Measurements from ENCODE around the gene TMEM100. TPM values are rescaled to one million over a fixed set of nuclear protein-coding genes. Genes with fewer than 3 reads are reported as not detected.

The TMEM100 gene
- total and polyA plus RNA-seq, 8 donors = 0.39 to 4.1 (median 1.9) TPM

GRCh38 chr17:55691666-55692065, 31.0 kb downstream of the TMEM100 start:
- Histone ChIP-seq H3K4me1 (no peaks in the 10 kb centered on the region), H3K27ac (no peak overlapping the region)

DNA sequence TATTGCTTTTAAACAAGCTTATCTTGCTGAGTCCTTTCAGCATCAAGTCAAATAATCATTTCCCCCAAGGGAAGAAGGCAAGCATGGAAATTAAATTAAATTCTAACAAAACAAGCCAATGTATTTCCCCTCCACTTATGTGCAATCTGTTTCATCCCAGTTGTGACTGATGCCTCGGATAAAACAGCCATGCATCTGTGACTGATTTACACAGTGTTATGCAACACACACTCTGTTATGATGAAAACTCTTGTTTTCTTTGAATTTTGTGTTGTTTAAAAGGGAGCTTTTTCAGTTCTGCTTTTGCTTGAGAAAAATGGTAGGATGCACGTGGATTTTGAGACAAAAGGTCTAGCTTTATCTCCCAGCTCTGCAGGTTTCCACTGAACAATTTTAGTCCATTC, 32.6 kb downstream of the TMEM100 start:
- ATAC-seq = peak in 1 of 4 donors; percentile 58
- 46 to 52% methylated on average over 2 of the region's 2 CpGs for WGBS, 2 donors
- H3K4me1 ChIP-seq = no peaks in the 10 kb centered on the region
- no peak overlapping the region for H3K27ac ChIP-seq
- DNase-seq = no peak
- no peak for FAIRE-seq
- no peaks in the 10 kb centered on the region for H3K27me3 ChIP-seq
- no peak overlapping the region for H3K4me3 ChIP-seq
- intact Hi-C loops (cut with DNase I) = no loop called here
- H3K36me3 ChIP-seq = no peaks in the 10 kb centered on the region
- TF ChIP-seq CTCF (IDR thresholded peaks at IDR 0.05) = no peak
- H3K9me3 ChIP-seq = no peaks in the 10 kb centered on the region

More at GRCh38 chr17:55691666-55692065, 31.0 kb downstream of the TMEM100 start:
- TF ChIP-seq CTCF (IDR thresholded peaks at IDR 0.05) = no peak
- H3K36me3 ChIP-seq = no peaks in the 10 kb centered on the region
- no peak for FAIRE-seq
- no peak for DNase-seq
- H3K27me3 ChIP-seq = no peaks in the 10 kb centered on the region
- H3K4me3 ChIP-seq = no peak overlapping the region
- H3K9me3 ChIP-seq = no peaks in the 10 kb centered on the region
- no peak for ATAC-seq
- intact Hi-C loops (cut with DNase I) = no loop called here

- 45 to 63% methylated on average over 4 of the region's 4 CpGs for WGBS, 2 donors
- Histone ChIP-seq H3K27me3 (no peaks in the 10 kb centered on the region), H3K9me3 (no peaks in the 10 kb centered on the region), H3K4me1 (no peaks in the 10 kb centered on the region), H3K4me3 (no peak overlapping the region), H3K36me3 (no peaks in the 10 kb centered on the region), H3K27ac (no peak overlapping the region)
- FAIRE-seq = no peak
- no peak for DNase-seq
- TF ChIP-seq CTCF (IDR thresholded peaks at IDR 0.05) = no peak
- no peak for ATAC-seq
- intact Hi-C loops (cut with DNase I) = no loop called here
These were observed 33.0 kb downstream of the TMEM100 start for GRCh38 chr17:55689672-55690071.

DNA sequence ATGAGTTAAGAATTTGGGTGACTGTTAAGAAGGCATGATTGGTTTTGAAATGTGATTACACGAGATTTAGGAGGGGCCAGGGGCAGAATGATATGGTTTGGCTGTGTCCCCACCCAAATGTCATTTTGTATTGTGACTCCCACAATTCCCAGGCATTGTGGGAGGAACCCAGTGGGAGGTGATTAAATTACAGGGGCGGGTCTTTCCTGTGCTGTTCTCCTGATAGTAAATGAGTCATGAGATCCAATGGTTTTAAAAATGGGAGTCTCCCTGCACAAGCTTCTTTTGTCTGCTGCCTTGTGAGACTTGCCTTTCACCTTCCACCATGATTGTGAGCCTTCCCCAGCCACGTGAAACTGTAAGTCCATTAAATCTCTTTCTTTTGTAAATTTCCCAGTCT, 34.6 kb downstream of the TMEM100 start:
- intact Hi-C loops (cut with DNase I) = no loop called here
- WGBS, 2 donors = 34 to 50% methylated on average over 3 of the region's 3 CpGs
- H3K36me3 ChIP-seq = no peaks in the 10 kb centered on the region
- no peaks in the 10 kb centered on the region for H3K27me3 ChIP-seq
- no peak for ATAC-seq
- no peak for TF ChIP-seq CTCF (IDR thresholded peaks at IDR 0.05)
- H3K4me1 ChIP-seq = no peaks in the 10 kb centered on the region
- H3K4me3 ChIP-seq = no peak overlapping the region
- H3K9me3 ChIP-seq = no peaks in the 10 kb centered on the region
- FAIRE-seq = no peak
- no peak for DNase-seq
- H3K27ac ChIP-seq = no peak overlapping the region

GRCh38 chr17:55687037-55687436, 35.6 kb downstream of the TMEM100 start:
- no peak for TF ChIP-seq CTCF (IDR thresholded peaks at IDR 0.05)
- intact Hi-C loops (cut with DNase I) = no loop called here
- Histone ChIP-seq H3K36me3 (no peaks in the 10 kb centered on the region), H3K4me1 (no peaks in the 10 kb centered on the region), H3K4me3 (no peak overlapping the region), H3K27me3 (no peaks in the 10 kb centered on the region), H3K9me3 (no peaks in the 10 kb centered on the region), H3K27ac (no peak overlapping the region)
- no peak for ATAC-seq
- 52 to 63% methylated on average over 2 of the region's 2 CpGs for WGBS, 2 donors
- DNase-seq = no peak
- no peak for FAIRE-seq

Measured in pancreas (tissue), 10 donors.